HTERT RPE-1 (cell line): ENCODE measurements around the gene DAPK3.
"Not testable (repeated sequence)": the region's sequence is repeated elsewhere in the genome, so short reads cannot be mapped to it uniquely, and the experiment has no call there.

Source experiments
- in situ Hi-C: fragments of 300-500 bp; cut with MboI; formaldehyde crosslinking; loops from 4 replicates; pipeline ENCODE4 v1.14.3; 2020; ENCODE audit warnings: low sequenced_read_pairs

DAPK3 gene

DNA sequence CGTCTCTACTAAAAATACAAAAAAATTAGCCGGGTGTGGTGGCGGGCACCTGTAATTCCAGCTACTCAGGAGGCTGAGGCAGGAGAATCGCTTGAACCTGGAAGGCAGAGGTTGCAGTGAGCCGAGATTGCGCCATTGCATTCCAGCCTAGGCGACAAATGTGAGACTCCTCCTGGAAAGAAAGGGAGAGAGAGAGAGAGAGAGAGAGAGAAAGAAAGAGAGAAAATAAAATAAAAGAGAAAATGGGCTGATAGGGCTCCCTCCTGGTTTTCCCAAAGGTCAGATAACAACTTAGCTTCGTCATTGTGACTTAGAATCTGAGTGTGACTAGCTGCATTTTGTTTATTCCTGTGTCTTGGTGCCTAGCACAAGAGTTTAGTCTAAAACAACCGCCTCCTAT lies 34.5 kb upstream of the DAPK3 start:
- in situ Hi-C loops = not testable (repeated sequence)

DNA sequence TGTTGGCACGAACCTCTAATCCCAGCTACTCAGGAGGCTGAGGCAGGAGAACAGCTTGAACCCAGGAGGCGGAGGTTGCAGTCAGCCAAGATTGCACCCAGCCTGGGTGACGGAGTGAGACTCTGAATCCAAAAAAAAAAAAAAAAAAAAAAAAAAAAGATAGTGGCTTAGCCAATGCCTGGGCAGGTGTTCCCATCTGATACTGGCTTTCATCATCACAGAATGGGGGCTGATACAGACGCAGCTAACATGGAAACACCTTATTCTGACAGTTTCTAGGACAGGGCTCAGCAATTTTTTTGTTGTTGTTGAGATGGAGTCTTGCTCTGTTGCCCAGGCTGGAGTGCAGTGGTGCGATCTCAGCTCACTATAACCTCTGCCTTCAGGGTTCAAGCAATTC lies 29.9 kb upstream of the DAPK3 start:
- in situ Hi-C loops = not testable (repeated sequence)

DNA sequence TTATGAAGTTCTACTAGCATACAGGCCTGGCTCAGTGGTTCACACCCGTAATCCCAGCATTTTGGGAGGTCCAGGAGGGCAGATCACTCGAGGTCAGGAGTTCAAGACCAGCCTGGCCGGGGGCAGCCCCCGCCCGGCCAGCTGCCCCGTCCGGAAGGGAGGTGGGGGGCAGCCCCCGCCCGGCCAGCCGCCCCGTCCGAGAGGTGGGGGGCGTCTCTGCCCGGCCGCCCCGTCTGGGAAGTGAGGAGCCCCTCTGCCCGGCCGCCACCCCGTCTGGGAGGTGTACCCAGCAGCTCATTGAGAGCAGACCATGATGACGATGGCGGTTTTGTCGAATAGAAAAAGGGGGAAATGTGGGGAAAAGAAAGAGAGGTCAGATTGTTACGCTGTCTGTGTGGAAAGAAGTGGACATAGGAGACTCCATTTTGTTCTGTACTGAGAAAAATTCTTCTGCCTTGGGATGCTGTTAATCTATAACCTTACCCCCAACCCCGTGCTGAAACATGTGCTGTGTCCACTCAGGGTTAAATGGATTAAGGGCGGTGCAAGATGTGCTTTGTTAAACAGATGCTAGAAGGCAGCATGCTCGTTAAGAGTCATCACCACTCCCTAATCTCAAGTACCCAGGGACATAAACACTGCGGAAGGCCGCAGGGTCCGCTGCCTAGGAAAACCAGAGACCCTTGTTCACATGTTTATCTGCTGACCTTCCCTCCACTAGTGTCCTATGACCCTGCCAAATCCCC lies 27.9 kb upstream of the DAPK3 start:
- in situ Hi-C loops = not testable (repeated sequence)

DNA sequence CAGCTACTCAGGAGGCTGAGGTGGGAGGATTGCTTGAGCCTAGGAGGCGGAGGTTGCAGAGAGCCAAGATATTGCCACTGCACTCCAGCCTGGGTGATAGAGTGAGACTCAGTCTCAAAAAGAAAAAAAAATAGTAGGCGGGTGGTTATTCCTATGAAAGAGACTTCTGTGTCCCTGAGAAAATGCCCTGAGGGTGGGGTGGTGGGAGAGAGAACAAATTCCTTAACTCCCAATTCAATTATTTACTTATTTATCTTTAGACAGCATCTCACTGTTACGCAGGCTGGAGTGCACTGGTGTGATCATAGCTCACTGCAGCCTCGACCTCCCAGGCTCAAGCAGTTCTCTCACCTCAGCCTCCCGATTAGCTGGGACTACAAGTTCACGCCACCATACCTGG lies 24.7 kb upstream of the DAPK3 start:
- in situ Hi-C loops = no loop called here

DNA sequence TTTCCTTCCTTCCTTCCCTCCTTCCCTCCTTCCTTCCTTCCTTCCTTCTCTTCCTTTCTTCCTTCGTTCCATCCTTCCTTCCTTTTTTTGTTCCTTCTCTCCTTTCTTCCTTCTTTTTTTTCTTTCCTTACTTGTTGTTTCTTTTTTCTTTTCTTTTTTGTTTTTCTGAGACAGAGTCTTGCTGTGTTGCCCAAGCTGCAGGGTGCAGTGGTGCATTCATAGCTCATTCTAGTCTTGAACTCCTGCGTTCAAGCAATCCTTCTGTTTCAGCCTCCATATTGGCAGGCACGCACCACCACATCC lies 19.9 kb upstream of the DAPK3 start:
- in situ Hi-C loops = no loop called here

DNA sequence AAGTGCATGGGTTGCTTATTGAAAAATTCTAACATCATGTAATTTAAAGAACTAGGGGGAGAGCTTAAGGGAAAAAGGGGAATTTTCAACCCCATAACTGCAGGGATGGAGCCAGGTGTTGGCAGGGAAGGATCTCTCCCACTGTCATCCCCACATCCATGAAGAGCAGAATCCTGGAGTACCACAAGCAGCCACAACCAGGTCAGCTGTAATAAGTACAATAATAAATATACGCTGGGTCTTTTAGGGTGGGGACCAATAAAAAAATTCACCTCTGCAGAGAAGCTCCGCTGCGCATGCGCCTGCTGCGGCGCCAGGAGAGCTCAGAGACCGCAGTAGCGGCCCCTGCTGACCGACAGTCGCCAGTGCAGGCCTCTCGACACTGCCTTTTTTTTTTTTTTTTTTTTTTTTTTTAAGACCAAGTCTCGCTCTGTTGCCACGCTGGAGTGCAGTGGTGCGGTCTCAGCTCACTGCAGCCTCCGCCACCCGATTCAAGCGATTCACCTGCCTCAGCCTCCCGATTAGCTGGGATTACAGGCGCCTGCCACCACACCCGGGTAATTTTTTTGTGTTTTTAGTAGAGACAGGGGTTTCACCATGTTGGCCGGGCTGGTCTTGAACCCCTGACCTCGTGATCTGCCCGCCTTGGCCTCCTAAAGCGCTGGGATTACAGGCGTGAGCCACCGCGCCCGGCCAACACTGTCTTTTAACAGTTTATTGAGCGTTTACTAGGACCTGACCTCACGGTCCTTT lies 16.9 kb upstream of the DAPK3 start:
- in situ Hi-C loops = no loop called here

DNA sequence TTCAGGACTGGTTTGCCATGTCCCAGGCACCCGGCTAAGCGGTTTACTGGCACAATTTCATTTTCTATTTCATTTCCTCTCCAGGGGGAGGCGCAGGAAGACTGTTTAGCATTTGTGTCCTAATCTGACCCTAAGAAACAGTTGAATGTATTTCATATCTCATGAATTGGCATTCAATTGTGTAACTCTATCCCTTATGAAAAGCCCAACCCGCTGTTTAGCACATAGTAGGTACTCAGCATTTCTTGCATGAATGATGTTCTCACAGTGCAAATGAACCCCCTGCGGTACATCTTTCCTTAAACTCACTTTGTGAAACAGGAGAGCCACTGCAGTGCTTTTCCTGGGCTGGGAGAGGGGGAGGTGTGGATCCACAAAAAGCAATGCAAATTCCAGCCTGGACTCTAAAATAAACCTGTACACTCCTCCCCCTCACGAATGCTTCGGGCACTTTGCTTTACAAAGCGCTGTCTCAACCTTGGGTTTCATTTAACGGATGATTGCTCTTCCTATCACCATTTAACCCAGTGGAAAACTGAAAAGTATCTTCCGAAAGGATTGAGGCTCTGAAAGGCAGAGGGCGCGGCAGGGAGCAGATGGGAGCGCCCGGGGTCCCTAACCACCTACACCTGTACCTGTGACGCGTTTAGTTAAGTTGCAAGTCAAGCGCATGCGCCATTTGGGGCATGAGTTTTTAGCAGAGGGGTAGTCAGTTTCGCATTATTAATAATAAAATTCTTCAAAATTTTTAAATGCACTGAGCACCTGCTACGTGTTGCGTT lies 15.6 kb upstream of the DAPK3 start:
- in situ Hi-C loops = no loop called here

DNA sequence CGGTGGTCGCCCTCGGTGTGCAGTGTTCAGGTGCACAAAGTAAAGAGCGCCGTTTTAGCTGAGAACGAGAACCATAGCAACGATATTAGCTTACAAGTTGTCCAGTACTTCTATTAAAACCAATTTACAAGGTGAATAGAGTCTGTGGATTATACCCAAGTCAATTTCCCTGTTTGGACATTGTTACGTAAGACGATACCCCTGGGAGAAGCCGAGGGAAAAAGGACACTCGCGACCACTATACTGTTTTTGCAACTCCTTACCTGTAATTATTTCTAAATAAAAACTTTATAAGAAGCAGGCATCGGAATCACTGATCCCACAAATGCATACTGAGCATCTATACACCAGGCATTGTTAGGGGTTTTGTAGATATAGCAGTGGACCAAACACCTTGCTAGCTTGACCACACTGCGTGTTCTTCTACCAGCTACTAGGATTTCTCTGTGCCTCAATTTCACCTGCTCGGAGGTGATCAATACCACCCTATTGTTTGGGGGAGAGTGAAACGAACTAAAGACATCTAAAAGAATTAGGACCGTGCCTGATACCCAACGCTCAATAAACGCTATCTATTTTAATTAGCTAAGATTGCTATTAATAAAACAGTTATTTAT lies 14.9 kb upstream of the DAPK3 start:
- in situ Hi-C loops = no loop called here

DNA sequence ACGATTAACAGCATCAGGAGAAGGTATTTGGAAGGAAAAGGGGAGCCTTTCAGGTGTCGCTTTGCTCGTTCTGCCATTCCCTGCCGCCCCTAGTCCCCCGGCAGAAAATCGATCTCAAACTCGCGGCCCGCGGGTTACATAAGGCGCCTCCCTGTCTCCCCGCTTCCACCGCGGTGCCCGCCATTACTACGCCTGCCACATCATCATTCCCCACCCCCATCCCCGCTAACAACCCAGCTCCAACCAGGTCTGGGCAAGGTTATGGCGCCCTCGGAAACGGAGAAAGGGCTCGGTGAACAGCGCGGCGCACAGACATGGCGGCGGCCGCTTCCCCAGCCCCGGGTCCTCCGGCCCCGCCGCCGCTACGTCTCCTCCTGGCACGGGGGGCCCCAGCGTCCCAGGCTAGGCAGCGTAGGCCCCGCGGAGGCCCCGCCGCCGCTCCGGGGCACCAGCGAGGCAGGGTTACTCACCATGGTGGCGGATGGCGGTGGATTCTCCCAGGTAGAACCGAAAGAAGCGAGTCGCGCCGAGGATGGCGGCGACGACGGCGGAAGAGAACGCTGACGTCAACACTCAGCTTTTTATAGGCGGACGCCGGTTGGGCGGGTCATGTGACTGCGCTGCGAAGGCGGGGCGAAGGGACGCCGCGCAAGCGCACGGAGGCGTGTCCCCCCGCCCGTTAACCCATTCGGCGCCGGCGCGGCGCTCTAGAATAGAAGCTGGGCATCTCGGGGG lies 14.2 kb upstream of the DAPK3 start, which contains the start of gene EEF2:
EEF2 (minus strand) TSS at position 556 of the 735 bp plus-strand sequence; CDS start at position 473, 83 bp downstream.
- in situ Hi-C loops = no loop called here

DNA sequence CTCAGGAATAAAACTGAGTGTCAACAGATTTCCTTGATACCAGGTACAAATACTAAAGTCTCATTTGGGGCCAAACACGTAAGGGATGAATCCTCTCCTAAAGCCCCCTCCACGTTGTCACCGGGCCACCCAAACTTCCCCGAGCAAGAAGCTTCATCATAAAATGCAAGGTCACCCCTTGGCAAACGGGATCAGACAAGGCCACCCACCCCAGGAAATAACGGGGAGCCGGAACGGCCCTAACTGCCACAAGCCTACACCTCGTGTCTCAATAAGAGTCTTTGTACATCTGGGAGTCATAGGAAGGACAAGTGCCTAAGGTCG lies 13.6 kb upstream of the DAPK3 start:
- in situ Hi-C loops = no loop called here

DNA sequence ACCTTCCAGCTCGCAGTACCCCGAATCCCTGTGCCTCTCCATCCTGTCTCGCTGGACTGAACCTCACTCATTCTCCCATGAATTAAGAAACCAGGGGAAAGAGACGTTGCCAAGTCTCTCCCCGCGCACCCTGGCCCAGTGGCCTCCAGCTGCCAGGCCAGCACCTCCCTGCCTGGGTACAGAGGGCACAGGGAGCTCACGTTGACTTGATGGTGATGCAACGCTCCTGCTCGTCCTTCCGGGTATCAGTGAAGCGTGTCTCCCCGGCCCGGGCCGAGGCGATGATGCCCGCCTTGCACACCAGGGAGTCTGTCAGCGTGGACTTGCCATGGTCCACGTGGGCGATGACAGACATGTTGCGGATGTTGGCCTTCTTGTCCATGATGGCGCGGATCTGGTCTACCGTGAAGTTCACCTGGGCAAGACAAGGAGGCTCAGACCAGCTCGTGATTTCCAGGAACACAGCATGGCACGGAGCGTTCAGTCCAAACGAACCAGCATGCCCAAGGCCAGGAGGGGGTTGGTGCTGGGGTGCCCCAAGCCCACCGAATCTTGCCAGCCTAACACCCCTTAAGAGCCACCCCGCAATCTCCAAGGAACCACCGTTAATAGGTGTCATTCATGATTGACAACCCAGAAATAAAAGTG lies 13.2 kb upstream of the DAPK3 start:
- in situ Hi-C loops = no loop called here

DNA sequence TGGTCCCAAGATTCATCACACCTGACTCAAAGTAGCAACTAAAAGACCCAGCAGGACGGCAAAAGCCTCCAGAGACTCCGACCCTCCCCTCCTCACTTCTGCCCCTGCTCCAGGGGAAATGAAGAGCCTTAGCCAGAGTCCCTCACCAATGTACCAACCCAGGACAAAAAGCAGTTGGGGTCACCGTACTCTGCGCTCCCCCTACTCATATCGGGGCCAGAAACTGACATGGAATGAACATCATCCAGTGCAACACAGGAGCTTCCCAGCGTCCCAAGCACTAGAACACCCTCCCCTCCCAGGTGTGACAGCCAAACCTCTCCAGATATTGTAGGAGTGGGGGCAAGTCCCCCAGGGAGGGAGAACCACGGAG lies 12.6 kb upstream of the DAPK3 start:
- in situ Hi-C loops = no loop called here

DNA sequence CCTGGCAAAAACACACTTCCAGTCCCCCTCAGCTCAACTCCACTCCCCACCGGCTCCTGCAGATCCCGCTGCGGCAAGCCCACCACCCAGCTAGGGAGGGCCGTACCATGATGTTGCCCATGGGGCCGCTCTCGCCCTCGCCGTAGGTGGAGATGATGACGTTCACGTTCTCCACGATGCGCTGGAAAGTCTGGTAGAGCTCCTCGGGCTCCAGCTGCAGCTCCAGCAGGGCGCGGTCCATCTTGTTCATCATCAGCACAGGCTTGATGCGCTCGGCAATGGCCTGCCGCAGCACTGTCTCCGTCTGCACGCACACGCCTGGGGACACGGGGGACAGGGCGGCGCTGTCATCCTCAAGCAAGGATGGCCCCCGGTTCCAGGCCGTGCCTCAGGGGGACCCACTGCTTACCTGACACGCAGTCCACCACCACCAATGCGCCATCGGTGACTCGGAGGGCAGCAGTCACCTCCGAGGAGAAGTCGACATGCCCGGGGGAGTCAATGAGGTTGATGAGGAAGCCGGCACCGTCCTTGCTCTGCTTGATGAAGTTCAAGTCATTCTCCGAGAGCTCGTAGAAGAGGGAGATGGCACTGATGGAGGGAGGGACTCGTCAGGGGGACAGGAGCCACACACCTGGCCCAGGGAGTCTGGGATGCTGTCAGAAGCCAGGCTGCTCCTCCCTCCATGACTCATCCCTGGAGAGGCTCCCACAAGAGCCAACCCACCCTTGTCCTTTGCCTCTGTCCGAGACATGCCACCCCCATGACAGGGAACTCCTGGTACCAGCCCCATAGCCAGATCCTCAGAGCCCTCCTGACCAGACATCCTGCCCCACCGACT lies 12.0 kb upstream of the DAPK3 start:
- in situ Hi-C loops = no loop called here

DNA sequence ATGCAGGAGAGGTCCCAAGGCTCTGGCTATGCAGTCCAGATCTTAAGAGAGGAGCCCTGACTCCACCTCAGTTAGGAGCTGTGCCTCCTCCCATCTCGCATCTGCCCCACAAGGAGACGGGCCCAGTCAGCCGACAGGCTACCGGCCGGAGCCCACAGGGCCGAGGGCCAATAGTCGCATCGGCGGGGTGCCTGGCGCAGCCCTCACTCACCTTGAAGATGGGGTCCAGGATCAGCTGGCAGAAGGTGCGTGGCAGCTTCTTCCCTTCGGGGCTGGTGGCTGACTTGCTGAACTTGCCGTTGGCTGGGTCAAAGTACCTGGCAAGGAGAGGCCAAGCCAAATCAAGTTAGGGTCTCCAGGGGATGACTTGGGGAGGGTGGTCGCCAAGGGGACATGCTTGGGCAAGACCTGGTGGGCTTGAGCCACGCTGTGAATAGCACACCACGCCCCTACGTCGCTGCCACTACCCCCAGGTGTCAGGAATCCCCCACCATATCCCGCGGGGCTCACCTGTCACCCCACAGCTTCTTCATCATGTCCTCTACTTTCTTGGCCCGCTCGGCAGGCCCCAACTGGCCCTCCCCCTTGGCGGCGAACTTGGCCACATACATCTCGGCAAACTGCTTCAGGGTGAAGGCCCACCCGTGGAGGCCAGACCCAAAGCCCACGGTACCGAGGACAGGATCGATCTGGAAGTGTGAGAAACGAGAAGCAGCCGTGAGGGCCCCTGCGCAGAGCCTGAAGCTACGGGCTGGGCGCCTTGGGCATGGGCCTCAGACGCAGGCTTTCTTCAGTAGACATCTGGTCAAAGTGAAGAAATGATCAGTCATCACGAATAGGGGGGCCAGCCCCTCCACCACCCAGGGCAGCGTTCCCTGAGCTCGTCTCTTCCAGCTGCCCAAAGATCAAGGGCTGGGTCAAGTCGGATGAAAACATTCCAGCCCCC lies 11.1 kb upstream of the DAPK3 start:
- in situ Hi-C loops = no loop called here

DNA sequence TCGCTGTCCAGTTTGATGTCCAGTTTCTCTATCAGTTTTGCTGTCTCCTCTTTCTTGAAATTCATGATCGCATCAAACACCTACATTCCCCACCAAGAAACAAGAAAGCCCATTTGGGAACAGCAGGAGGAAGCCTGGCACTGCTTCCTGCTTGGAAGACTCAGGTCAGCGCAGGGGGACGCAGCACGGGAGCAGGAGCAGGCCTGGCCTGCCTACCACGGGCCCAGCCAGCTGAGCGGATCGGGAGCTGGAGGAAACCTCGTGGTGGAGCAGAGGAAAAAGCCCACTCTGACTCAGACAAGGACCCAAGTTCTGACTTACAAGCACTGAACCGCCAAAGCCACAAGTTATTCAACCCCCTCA lies 10.5 kb upstream of the DAPK3 start:
- in situ Hi-C loops = no loop called here

DNA sequence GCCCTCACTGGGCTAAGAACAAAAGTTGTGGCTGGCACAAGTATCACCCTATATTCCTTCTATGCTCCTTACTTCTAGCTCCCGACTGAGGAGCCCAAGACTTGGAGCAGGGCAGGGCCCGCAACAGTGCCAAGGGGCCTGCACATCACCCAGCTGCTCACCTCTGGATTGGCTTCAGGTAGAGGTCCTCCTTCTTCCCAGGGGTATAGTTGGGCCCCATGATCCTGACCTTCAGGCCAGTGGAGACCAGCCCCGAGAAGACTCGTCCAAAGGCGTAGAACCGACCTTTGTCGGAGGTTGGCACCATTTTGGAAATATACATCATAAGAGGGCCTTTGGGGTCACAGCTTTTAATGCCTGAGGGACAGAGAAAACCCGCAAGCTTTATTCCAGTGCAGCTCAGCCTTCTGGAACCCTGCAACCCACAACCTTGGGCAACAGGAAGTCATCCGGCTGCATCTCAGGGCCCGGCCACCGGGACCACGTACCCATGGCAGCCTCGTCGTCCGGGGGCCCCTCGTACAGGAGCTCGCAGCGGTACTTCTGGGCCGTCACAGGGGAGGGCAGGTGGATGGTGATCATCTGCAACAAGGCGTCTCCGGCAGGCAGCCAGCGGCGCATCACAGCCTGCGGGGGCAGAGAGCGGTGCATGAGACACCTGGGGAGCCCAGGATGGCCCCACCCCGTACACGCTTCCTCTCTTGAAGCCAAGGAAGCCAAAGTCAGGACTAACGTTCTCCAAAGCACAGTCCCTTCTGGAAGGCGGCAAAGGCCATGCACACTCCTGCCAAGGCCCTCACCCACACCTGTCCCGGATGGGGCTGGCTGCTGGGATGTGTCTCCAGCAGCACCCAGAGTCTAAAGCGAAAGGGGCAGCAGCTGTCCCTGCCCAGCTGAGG lies 9.7 kb upstream of the DAPK3 start:
- in situ Hi-C loops = no loop called here

DNA sequence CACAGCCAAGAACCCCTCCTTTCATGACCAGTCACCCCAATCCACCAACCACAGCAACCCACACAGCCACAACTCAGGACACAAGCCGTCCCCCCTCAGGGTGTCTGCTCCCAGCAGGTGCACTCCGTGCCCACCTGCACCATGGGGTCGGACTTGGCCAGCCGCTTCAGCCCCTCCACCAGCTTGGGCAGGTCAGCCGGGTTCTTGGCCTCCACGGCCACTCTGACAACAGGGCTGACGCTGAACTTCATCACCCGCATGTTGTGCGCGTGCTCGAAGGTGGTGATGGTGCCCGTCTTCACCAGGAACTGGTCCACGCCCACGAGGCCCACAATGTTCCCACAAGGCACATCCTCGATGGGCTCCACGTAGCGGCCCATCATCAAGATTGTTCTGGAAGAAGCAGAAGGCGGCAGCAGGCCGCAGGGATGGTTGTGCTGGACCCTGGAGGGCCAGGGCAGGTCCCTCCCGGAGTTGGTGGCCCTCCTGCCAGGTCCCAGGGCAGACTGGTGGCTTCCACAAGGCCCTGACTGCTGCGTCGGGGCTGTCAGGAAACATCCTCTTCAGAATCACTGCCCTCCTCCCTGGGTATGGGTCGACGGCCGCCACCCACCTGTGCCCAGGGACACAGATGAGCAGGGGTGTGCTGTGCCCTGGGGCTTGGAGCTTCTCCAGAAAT lies 8.9 kb upstream of the DAPK3 start:
- in situ Hi-C loops = no loop called here
